ENCODE measurements around the gene DDX31.

The DDX31 gene

DNA sequence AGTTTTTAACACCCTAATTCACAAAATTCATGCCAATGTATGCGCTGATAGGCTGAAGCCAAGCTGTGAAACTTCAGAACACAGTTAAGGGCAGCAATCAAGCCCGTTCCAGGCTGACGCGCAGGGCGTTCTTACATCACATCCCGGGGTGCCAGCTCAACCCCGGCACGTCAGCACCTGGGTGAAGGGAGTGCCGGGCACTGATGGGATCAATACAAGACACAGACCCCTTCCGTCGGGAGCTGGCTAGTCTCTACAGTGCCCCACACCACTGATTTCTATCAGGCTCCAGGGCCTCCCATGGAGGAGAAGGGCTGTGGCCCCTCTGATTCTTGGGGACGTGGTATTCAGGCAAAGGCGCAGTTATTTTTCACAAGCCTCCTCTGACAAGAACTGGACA, 75.4 kb downstream of the DDX31 start:
- DNase-seq (ENCODE audit: low spot score), result no peak

DNA sequence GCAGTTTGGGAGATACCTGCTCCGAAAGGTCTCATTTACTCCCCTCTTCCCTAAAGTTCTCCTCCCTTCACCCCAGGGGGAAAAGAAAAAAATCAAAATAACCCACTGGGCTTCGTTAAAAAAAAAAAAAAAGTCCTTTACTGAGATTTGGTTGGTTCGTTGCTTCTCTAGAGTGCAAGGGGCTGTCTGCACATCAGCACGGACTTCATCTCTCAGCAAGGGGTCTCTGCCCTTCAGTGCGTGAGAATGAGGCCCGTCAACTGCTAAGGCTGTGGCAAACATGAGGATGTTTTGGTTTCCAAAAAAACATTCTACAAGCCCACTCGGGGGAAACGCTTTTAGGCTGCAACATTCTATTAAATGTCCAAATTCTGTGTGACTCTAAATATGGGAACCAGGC, 77.3 kb downstream of the DDX31 start:
- DNase-seq (ENCODE audit: low spot score), result no peak

DNA sequence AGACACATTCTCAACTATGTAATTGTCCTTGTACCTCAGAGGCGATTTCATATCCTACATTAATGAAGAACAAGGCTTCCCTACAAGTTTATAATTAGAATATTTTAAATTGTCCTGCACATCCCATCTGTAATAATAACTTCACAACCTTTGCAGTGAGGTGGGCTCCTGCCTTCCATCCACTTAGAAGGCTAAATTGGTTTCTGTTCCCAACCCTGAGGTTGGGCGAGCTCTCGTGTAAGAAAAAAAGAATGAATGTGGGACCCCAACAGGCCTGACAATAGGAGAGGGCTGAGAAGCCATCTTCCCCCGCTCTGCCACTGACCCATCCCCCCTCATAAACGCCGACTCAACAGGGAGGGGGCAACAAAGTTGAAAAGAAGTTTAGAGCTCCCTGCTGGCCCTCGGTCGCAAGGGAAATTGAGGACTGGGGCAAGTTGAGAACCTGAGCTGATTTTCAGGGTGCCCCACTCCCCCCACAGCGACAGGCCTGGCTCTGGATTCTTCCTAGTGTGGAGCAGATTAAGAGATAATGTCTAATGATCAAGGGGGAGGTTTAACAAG, 78.0 kb downstream of the DDX31 start:
- no peak for DNase-seq (ENCODE audit: low spot score)

DNA sequence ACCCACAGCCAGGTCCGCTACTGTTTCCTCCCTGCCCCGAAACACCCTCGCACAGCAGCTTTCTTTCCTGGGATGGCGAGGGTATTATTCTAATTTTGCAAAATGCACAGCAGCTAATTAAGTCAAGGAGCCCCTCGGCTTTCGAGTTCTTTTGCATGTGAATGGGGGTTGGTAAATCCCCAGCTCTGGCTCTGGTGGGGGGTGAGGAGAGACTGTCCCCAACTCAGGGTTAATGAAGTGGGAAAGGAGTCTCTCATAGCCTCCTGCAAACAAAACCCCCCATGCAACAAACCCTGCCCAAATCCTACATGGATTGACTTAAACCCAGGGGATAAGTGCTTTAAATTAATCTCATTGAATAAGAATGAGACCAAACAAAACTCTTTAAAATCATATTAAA, 78.5 kb downstream of the DDX31 start:
- DNase-seq (ENCODE audit: low spot score), result no peak

DNA sequence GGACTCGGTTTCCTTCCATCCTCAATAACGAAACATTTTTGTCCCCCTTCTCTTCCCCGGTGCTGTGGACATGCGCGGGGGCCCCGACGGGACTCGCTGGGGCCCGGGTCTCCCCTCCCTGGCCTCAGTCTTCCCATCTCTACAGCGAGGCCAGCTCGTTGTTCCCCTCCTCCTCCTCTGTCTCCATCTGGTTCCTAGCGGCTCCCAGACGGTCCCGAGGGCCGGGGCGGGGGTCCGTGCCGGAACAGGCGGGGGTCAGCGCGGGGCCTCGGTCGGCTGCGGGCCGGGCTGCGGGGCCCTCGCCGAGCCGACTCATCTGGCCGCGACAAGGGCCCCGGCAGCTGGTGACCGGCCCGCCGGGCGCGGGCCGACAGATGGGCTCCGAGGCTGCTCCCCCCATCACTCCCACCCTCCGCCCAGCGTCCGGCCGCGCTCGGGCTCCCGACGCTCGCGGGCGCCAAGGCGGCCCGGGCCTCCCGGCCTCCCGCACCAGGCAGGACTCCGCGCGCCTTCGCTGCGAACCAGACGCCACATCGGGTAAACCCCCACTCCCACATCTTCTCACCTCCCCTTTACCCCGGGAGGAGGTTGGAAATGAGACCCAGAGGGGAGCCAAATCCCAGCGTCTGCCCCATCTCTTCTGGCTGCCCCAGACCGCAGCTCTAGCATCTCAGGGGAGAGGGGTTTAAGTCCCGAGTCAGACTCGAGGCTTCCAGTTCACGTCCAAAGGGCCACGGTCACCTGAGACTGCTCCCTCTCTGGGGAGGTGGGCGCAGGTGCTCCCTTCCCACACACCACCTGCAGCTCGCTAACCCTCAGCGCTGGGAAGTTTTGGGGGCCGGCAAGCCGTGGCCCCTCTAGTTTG, 79.2 kb downstream of the DDX31 start:
- DNase-seq (ENCODE audit: low spot score), result no peak

DNA sequence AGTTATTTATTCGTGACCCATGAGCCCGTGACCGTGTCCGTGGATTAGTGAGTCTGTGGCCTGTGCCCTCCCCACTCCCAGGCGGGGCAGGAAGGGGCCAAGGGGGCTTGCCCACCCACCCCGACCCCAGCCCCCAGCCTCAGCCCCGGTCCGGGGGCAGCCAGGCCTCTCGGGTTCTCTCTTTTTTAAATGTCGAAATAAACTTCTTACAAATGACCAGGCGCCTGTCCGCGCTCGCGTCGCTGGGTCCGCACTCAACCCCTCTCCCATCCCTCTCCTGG, 79.8 kb downstream of the DDX31 start:
- DNase-seq (ENCODE audit: low spot score), result no peak

DNA sequence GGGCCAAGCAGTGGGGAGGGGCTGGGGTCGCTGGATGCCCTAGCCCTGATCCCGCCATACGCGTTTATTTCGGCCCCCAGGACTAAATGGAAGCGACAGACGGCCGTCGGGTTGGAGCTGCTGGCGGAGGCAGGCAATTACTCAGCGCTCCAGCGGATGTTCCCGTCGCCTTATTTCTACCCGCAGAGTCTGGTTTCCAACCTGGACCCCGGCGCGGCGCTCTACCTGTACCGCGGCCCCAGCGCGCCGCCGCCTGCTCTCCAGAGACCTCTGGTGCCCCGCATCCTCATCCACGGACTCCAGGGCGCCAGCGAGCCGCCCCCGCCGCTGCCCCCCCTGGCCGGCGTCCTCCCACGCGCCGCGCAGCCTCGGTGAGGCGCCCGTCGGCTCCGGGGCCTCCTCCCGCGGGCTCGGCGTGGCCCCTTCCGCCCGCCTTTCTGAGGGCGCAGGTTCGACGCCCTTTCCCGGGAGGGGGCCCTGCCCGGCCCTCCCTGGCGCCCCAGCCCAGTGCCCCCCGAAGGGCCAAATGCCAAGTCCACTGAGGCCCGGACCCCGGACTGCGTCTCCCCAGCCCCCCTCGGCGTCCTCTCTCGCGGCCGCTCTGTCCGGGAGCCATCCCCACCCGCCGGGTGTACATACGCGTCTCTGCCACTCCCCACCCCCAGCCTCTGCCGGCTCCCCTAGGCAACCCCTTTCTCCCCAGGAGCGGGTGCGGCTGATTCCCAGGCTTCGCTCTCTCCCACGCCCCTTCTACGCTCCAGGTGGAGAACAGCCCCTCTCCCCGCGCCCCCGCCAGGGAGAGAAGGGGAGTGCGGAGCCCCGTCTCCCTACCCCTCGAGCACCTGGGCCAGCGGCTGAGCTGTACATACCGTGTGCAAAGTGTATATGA, 80.4 kb downstream of the DDX31 start:
- DNase-seq (ENCODE audit: low spot score), result no peak

DNA sequence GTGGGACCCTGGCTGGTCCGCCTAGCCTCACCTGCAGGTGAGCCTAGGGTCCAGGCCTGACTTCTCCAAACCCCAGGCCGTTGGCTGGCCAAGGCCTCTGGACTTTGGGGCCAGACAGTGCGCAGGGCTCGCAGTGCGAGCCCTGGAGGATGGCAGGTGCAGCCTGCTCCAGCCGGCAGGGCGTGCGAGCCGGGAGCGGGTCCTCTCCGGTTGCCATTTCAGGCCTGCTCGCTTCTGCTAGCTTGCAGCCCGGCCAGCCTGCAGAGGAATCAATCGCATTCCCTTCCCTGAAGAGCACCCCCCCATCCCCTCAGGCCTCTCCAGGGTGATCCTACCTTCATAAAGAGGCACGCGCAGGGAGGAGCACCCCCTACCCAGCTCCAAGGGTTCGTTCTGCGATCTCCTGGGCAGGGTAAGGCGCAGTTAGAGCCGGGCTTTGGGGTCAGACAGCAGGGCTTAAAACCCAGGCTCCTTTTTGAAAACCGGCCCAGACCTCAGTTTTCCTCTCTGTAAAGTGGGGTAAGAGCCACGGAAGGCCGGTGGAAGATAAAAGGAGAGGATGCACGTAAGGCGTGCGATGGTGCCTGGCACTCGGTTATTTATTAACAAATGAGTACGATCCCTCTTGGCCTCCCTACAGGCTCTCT, 81.2 kb downstream of the DDX31 start:
- DNase-seq (ENCODE audit: low spot score), result no peak

DNA sequence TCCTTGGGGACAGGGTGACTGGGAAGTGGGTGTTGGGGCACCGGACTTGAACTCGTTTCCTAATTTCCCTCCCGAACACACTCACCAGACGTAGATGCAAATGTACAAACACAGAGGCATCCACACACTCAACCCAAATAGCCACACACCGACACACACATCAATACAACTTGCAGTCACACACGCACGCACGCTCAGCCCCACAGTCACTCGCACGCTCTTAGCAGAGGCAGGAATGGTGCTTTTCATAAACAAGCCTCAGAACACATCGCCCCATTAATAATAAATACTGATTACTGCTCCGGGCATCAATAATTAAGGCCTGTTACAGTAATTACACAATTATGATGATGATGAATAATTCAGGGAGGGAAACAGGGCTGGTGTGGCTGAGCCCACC, 81.7 kb downstream of the DDX31 start:
- DNase-seq (ENCODE audit: low spot score), result no peak

DNA sequence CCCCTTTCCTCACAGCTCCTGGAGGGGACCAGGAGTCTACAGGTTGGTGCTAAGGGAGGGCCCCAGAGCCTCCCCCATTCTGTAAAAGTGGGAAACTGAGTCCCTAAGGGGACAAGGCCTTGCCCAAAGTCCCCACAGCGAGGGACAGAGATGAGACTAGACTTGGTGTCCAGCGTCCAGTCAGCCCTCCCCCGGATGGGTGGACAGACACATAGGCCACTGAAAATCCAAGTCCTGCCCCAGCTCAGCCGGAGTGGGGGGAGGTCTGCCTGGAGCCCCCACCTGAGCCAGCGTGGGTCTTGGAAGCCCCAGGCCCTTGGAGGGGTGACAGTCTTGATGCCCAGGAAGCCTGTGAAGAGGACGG, 82.2 kb downstream of the DDX31 start:
- no peak for DNase-seq (ENCODE audit: low spot score)

DNA sequence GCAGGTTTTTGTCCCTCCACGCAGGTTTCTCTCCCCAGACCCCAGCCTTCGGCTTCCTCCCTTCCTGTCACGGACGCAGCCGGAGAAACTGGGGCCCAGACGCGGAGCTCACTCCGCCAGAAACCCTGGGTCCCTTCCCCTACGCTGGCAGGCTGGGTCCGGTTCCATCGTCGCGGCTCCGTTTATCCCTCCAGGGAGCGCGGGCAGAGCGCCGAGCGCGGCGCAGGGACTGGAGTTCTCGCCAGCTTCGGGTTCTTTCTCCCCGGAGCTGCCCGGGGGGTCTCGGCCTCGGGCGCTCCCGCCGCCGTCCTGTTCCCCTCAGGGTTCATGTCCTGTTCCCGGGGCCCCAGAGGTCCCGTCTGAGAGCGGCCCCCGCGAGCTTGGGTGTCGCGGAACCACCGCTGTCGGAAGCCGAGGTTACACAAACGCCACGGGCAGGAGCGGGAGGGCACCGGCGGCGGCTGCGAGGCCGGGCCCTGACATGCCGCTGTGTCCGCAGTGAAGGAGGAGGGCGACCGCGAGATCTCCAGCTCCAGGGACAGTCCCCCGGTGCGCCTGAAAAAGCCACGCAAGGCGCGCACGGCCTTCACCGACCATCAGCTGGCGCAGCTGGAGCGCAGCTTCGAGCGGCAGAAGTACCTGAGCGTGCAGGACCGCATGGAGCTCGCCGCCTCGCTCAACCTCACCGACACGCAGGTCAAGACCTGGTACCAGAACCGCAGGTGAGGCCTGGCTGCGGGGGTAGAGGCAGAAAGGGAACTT, 82.8 kb downstream of the DDX31 start:
- DNase-seq (ENCODE audit: low spot score), result no peak

DNA sequence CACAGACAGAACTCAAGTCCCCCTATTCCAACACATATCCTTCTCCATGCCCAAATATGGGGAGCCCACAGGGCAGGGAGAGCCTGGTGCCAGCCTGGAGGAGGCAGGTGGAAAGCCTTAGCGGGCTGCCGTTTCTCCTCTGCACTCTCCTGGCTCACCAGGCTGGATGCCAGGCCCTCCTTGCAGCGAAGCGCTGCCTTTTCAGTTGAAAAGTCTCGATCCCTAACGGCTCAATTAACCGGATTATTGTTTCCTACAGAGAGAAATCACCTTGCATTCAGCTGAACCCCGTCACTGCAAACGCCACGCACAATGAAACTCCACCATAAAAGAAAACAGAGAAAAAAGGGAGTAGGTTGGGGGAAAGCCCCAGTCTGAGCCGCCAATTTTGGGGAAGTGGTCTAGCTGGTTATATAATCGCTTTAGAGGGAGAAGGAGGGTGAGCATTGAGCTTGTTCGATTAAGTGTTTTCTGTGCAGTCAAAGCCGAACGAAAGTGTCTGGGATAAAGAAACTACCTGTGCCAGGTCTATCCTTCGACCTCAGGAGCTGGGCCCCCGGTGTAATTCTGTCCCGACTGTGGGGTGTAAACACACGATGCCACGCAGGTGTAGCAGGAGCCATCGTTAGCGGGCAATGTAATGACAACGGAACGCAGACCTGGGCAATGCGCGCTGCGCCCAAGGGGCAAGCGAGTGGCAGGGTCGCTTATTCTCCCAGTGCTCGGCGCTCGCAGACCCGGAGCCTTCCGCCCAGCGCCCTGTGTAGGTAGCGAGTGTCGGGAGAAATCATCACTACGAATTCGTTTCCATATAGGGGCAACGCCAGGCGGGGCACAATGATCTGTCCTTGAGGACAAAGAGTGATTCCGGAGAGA, 83.6 kb downstream of the DDX31 start:
- DNase-seq (ENCODE audit: low spot score), result no peak

DNA sequence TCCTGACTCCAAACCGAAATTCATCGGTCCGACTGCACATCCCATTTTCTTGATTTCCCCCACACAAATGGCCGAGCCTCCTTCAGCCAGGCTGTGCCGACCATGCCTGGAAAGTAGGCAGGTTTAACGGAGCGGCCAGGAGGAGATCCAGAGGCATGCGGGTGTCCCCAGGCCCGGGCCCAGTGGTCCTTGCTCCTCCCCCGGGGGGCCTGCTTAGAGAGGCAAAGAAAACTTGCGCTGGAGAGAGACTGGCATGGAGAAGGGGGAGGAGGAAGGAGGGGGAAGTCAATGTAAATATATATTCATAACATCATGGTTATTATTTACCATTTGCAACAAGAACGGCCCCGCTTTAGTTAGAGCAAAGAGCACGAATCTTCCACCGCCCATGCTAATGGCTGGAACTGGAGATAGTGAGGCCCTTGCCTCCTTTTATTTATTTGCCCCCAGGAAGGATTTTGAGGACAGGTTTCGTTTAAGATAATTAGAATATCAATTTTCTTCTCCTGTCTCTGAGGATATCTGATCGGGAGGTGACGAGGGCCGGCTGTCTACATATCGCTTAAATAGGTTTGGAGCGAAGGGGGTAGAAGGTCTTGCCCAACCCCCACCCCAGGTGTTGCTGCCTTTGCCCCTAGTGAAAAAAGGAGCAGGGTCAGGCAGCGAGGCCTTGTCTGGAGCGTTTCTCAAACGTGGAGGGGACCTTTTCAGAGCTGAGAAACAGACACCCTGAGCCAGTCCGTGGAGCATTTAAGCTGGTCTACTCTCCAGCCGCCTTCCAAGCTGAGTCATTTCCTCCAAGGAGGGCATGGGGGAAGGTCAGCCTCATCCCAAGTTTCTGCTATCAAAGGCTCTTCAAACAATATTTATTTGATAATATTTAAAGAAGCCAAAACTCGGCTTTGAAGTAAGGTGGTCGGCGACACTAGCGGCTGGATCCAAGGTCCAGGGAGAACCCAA, 84.9 kb downstream of the DDX31 start:
- no peak for DNase-seq (ENCODE audit: low spot score)

DNA sequence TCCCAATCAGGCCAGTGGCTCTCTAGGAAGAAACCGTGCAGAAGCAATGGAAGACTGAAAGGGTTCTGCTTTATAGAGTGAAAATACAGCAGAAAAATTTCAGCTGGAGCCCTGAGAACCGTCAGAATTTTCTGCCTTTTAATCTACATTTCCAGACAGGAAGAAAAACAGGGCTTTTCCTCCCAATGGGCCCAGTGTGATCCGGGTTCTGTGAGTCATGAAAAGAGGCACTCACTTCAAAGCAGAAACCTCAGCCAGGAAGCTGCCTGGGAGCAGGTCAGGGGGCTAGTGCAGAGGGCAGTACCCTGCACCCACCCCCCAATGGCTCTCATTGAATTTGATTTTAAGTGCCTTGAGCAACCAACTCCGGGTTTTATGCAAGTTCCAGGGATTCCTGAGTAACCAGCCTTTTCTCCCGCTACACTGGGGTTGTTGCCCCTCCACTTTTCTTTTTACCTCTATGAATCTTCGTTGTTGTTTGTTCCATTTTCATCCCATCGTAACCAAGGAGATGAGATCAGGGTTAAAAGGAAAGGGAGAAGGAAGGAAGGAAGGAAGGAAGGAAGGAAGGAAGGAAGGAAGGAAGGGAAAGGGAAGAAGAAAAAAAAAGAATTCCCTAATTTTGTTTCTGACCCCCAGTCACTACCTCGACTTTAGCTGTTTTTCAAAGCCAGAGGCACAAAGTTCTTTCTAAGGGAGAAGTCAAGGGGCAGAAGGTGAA, 86.0 kb downstream of the DDX31 start:
- DNase-seq (ENCODE audit: low spot score), result no peak

DNA sequence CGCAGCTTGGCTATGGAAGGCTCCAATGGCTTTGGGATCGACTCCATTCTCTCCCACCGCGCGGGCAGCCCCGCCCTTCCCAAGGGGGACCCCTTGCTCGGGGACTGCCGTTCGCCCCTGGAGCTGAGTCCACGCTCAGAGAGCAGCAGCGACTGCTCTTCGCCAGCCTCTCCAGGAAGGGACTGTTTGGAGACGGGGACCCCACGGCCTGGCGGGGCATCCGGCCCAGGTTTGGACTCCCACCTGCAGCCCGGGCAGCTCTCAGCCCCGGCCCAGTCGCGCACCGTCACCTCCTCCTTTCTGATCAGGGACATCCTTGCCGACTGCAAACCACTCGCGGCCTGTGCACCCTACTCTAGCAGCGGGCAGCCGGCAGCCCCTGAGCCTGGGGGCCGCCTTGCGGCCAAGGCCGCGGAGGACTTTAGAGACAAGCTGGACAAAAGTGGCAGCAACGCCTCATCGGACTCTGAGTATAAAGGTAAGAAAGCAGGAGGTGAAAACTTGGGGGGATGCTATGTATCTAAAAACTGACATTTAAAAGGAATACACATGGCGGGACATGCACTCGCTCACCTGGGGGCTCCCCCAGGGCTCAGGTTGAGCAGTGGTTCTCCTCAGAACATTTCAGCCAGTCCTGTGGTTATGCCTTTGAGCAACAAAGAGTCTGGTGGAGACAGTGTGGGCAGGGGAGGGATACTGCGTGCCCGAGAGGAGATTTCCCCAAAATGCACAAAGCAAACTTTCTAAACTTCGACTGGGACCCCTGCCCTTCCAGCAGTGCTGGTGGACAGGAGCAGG, 86.8 kb downstream of the DDX31 start:
- no peak for DNase-seq (ENCODE audit: low spot score)

DNA sequence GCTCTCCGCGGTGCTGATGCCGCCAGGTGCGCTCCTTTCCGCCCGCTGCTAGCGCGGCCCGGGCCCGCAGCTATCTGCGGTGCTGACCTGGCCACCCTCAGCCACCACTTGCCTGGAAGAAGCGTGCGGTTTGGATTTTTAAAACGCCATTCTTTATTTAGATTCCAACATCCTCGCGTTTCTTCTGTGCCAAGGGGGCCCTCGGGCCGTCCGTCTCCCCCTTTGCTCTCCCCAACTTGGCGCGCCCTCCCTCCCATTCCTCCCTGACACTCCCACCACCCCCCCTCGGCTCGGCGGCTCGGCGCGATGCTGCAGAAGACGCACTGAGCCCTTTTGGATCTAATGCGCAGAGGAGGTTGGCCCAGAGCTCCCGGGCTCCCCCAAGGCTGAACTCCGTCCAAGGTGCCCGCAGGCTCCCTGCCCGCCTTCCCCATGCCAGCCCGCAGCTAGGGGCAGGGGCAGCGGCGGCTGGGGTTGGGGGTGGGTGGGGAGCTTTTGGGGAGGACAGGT, 87.5 kb downstream of the DDX31 start, which contains the start of gene BARHL1:
TSS of gene BARHL1 (plus strand) at position 331 of the 510 bp plus-strand sequence. CDS start 192 bp downstream, outside the sequence.
- no peak for DNase-seq (ENCODE audit: low spot score)

DNA sequence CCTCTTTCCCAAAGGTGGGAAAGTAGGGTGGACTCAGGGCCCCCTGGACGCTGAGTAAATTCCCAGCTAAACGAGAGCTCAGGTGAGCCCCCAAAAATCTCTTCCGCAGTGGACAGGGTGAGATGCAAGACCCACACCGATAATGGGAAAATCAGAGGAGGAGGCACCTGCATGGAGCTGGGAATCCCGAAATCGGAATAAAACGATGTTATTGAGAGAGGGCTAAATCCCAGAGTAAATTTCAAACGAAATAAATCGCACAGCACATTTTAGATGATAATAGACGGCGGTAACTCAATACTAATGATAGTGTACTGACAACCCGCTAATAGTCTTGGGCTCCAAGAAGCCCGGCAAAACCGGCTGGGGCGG, 90.4 kb downstream of the DDX31 start:
- DNase-seq (ENCODE audit: low spot score), result no peak

DNA sequence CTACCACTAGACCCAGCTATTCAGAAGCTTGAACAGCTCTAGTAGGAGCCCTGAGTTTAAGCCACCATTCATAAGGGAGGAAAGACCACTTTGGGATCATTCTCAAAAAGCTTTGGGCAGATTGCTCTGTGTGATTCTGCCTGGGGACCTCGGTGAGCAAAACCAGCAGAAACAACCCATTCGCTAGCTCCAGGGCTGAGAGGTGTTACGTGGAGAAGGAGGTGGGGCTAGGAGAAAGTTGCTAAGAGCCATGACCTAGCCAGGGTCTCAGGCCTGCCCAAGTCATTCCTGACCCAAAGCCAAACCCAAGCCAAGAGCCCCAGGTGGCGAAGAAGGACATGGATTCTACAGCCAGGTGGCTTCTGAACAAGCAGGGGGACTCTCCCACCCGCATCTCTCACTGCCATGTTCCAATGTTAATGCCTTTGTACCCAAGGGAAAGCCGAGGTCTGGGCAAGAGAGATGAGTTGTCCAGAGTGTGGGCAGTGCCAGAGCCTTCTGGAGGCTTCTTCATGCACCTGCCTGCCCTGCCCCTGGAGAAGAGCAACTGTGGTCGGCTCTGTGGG, 91.3 kb downstream of the DDX31 start:
- no peak for DNase-seq (ENCODE audit: low spot score)
